ENCODE data around the gene TENM4.

GRCh38 chr11:78654866-78655265, 786.0 kb downstream of the TENM4 start:
- TF ChIP-seq CTCF (conservative IDR thresholded peaks at IDR 0.05; ENCODE audit: low read length) (no peak), EZH2phosphoT487 (IDR thresholded peaks at IDR 0.05; ENCODE audit: borderline replicate concordance, low read depth, low read length) (no peak)
